ENCODE measurements around the gene ZFAND3. TPM values are rescaled to one million over a fixed set of nuclear protein-coding genes. Genes with fewer than 3 reads are reported as not detected.

ZFAND3 gene
- total and polyA plus RNA-seq, 2 donors (not counting 3 experiments of a cell fraction or from before 2014, with no cell fraction given): 15.4 to 54.2 TPM

DNA sequence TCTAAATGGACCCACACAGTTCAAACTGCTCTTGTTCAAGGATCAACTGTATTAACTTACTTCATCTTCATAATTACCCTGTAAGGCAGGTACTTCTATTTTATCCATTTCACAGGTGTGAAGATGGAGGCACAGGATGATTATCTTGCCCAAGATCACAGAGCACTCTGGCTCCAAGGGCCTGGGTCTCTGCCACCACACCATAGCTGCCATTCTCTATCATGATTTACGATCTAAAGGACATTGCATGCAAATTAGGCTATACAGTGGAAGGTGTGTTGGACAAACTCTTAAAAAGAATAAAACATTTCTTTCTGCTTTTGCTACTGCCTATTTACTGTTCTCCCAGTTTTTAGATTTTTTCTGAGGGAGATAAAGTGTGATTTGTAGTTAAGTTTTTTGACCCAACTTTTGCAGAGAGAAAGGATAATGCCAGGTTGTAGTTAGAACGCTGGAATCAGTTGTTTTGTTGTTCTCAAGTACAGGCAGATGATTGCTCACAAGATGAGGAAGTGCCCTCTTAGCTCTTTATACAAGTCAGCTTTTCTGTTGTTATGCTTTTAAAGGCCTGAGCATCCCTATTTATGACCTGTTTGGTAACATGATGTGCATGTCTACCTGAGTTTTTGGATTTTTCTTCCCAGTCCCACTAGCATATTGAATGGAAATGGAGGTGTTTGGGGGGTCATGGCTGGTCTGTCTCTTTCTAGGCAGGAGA lies 247.9 kb downstream of the ZFAND3 start:
- peaks cover 8% of the 10 kb centered on the region for H3K79me2 ChIP-seq (ENCODE audit: control insufficient read depth, insufficient read depth, low read length)
- BruUV-seq (replicated peaks): no TSS peak
- DNase-seq (ENCODE audit: low read depth, low spot score) (no peak), FAIRE-seq (no peak)
- intact Hi-C loops (cut with micrococcal nuclease) (no loop called here), dilution Hi-C loops (cut with MboI; ENCODE audit: extremely low pct_ligation_motif_present, low sequenced_read_pairs) (no loop called here)
- no peak overlapping the region for H3K4me2 ChIP-seq (ENCODE audit: insufficient read depth, low read length)
- peaks cover 0 to 2% of the 10 kb centered on the region in 2 experiments for H3K36me3 ChIP-seq (ENCODE audit: control insufficient read depth in 2 of 2, extremely low read depth in 1 of 2, insufficient read depth in 2 of 2, low read length in 2 of 2)
- no peaks in the 10 kb centered on the region for H3K4me1 ChIP-seq (ENCODE audit: control insufficient read depth, extremely low read depth, insufficient read depth, low read length)
- no peaks in the 10 kb centered on the region for H4K20me1 ChIP-seq (replicated peaks; ENCODE audit: control insufficient read depth, extremely low read depth, insufficient read depth, low read length)
- H3K9me3 ChIP-seq (replicated peaks; ENCODE audit: control insufficient read depth, insufficient read depth, low read length): no peaks in the 10 kb centered on the region
- ChIA-PET POLR2A (interaction anchor here (0.8 kb wide), 1 partner anchor 94 kb away, joined by 3 read pairs; no protein-coding TSS in a partner anchor), CTCF (interaction anchor here (1.5 kb wide), 1 partner anchor 13 kb away, joined by 3 read pairs; no protein-coding TSS in a partner anchor)
- no peaks in the 10 kb centered on the region for H3K9me1 ChIP-seq (replicated peaks; ENCODE audit: control insufficient read depth, extremely low read depth, insufficient read depth, low read length)
- no peak overlapping the region for H3K9ac ChIP-seq (replicated peaks; ENCODE audit: extremely low read depth, insufficient read depth, low read length)
- H3K27me3 ChIP-seq (ENCODE audit: control insufficient read depth in 2 of 2, insufficient read depth in 2 of 2, low read length in 2 of 2): no peaks in the 10 kb centered on the region
- TF ChIP-seq JUN (IDR thresholded peaks at IDR 0.05; ENCODE audit: borderline replicate concordance, insufficient read depth, insufficient read length, low read depth) (no peak), POLR2AphosphoS5 (IDR thresholded peaks at IDR 0.05; ENCODE audit: insufficient read depth, low read depth, low read length) (no peak), POLR2A (IDR thresholded peaks at IDR 0.05; ENCODE audit: low read depth, low read length) (no peak), MYC (IDR thresholded peaks at IDR 0.05; ENCODE audit: low read depth, low read length) (no peak), EZH2 (IDR thresholded peaks at IDR 0.05; ENCODE audit: borderline replicate concordance, low read depth, low read length, severe bottlenecking) (no peak), FOS (IDR thresholded peaks at IDR 0.05; ENCODE audit: borderline replicate concordance, insufficient read depth, low read length) (no peak), GATA2 (IDR thresholded peaks at IDR 0.05; ENCODE audit: insufficient read depth, insufficient read length, low read depth, low read length) (no peak)
- TF ChIP-seq, protein P1, sequence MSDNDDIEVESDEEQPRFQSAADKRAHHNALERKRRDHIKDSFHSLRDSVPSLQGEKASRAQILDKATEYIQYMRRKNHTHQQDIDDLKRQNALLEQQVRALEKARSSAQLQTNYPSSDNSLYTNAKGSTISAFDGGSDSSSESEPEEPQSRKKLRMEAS (IDR thresholded peaks at IDR 0.05; ENCODE audit: insufficient read depth, insufficient read length): no peak
- TF ChIP-seq, protein P2, sequence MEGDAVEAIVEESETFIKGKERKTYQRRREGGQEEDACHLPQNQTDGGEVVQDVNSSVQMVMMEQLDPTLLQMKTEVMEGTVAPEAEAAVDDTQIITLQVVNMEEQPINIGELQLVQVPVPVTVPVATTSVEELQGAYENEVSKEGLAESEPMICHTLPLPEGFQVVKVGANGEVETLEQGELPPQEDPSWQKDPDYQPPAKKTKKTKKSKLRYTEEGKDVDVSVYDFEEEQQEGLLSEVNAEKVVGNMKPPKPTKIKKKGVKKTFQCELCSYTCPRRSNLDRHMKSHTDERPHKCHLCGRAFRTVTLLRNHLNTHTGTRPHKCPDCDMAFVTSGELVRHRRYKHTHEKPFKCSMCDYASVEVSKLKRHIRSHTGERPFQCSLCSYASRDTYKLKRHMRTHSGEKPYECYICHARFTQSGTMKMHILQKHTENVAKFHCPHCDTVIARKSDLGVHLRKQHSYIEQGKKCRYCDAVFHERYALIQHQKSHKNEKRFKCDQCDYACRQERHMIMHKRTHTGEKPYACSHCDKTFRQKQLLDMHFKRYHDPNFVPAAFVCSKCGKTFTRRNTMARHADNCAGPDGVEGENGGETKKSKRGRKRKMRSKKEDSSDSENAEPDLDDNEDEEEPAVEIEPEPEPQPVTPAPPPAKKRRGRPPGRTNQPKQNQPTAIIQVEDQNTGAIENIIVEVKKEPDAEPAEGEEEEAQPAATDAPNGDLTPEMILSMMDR (IDR thresholded peaks at IDR 0.05; ENCODE audit: extremely low read depth in 1 of 2, insufficient read depth in 1 of 2, low read depth in 1 of 2, low read length in 2 of 2): no peak
- no peak overlapping the region for H3K4me3 ChIP-seq (replicated peaks in 1 of 3; ENCODE audit: insufficient read depth in 1 of 3, low read depth in 1 of 3, low read length in 3 of 3)
- no peak overlapping the region for H3K27ac ChIP-seq (ENCODE audit: insufficient read depth, low read depth, low read length)
- no peak overlapping the region for H2AFZ ChIP-seq (ENCODE audit: low read depth, low read length)
